NB4 (cell line): ENCODE results near the gene TRPM6.

Source experiments
- CTCF ChIP-seq: IDR thresholded peaks from one replicate; pipeline ENCODE4 v1.5.1; 2012; ENCODE audit warnings: low read depth, low read length
- MYC ChIP-seq: IDR thresholded peaks from 2 replicates; pipeline ENCODE4 v1.6.1; 2011; ENCODE audit warnings: low read depth, low read length
- POLR2A ChIP-seq: IDR thresholded peaks from 2 replicates; pipeline ENCODE4 v1.6.1; 2011; ENCODE audit warnings: mild to moderate bottlenecking; ENCODE audit not compliant: insufficient read length; ENCODE audit errors: extremely low read depth

- TF ChIP-seq CTCF (no peak), MYC (no peak), POLR2A (no peak)
These were observed 116.0 kb downstream of the TRPM6 start for GRCh38 chr9:74771672-74772071.
